AG09309 (cell line): ENCODE results near the gene NOP56.
A peak's percentile ranks its signal among the peaks of the same experiment; 100 is the strongest.

Source experiments
- DNase-seq: peaks from one replicate; pipeline ENCODE4 v3.0.0-alpha.2; 2010; ENCODE audit warnings: low read depth
- H3K4me3 ChIP-seq: 2 replicates; pipeline ENCODE4 v1.5.1; 2011; ENCODE audit warnings: mild to moderate bottlenecking, low read depth, low read length, moderate library complexity; ENCODE audit not compliant: control insufficient read depth
- TF ChIP-seq, protein P1 (sequence below): IDR thresholded peaks from 2 replicates; pipeline ENCODE4 v1.5.1; 2011; ENCODE audit warnings: mild to moderate bottlenecking, low read depth, low read length, inconsistent platforms; ENCODE audit not compliant: insufficient read depth, control insufficient read depth; ENCODE audit errors: missing control alignments

Gene NOP56

DNA sequence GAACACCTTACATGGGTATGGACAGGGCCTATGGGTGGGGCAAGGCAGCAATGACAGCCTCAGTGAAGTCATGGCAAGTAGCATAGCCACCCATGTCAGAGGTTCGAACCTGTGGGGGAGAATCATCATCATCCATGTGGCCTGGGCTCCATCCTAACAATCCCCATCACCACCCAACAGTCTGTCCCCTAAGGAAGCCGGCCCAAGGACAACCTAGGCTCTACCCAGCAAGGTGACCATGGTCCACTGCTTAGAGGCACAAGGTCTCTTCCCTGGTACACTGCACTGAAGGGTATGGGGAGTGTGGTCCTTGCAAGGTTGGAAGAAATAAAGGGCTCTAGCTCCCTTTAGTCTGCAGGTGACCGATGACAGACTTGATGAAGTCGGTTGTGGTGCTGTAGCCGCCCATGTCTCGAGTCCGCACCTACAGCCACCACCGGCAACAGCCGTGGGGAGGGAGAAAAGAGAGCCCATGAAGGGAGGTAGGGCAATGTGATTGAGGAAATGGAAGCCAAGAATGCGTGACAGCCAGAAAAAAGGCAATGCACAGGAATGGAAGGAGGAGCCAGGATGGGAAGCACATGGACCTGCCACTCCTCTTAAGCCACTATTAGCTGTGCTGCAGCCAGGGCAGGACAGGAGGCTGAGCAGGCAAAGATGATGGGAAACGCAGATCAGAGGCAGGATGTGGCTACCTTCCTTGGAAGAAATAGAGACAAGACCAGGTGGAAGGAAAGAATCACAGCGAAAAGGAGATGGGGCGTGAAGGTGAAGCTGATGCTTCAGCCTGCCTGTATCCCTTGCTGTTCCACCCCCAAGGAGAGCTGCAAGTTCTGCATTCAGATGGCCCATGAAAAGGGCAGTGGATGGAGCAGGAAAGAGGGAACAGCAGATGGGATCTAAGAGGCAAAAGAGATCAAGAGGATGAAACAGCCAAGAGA, 6.3 kb downstream of the NOP56 start:
- DNase-seq = no peak
- TF ChIP-seq, protein P1, sequence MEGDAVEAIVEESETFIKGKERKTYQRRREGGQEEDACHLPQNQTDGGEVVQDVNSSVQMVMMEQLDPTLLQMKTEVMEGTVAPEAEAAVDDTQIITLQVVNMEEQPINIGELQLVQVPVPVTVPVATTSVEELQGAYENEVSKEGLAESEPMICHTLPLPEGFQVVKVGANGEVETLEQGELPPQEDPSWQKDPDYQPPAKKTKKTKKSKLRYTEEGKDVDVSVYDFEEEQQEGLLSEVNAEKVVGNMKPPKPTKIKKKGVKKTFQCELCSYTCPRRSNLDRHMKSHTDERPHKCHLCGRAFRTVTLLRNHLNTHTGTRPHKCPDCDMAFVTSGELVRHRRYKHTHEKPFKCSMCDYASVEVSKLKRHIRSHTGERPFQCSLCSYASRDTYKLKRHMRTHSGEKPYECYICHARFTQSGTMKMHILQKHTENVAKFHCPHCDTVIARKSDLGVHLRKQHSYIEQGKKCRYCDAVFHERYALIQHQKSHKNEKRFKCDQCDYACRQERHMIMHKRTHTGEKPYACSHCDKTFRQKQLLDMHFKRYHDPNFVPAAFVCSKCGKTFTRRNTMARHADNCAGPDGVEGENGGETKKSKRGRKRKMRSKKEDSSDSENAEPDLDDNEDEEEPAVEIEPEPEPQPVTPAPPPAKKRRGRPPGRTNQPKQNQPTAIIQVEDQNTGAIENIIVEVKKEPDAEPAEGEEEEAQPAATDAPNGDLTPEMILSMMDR = no peak
- no peak overlapping the region for H3K4me3 ChIP-seq

DNA sequence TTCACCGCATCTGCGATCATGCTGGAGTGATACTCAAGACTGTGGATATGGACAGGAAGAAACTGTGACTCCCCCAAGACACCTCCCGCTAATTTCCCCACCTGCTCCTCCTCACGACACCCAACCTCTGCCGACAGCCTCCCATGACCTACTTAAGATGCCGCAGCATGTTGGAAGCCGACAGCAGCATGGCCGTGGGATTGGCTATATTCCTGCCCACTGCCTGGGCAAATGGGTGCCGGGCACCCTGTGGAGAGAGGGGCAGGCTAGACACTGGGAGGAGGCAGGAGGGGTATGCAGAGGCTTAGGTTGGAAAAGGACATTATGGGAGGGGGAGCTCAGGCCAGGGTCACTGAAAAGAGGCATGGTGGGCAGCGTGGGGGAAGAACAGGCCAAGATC, 7.1 kb downstream of the NOP56 start:
- no peak overlapping the region for H3K4me3 ChIP-seq
- TF ChIP-seq, protein P1 = no peak
- no peak for DNase-seq

DNA sequence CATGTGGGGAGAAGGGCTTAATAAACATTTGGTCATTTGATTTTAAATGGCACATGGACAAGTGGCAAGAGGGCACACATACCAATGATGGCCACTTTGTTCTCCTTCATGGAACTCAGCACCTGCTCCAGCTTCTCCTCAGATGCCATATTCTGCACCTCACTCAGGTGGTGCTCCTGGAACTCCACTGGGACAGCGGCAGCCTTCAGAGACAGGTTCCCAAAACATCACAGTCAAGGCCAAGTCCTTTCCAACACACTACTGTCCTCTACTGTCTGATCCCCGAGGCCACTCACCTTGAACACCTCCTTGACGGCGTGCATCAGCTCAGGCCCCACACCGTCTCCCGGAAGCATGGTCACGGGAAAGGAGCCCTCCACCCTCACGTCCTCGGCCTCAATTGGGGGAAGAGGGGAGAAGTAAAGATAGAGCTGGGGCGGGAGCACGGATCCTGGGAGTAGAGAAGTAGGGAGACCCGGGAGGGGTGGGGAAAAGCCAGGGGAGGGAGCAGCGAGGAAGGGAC, 11.0 kb downstream of the NOP56 start:
- TF ChIP-seq, protein P1 = no peak
- peak overlapping the region; percentile 93 for H3K4me3 ChIP-seq
- no peak for DNase-seq

- TF ChIP-seq, protein P1 = no peak
- peak; percentile 73 for DNase-seq
Measured at GRCh38 chr20:2663887-2664719, 11.7 kb downstream of the NOP56 start, which contains the start of gene IDH3B. Gene IDH3B (minus strand): TSS chr20:2664216. CDS start chr20:2664188, 28 bp downstream.

GRCh38 chr20:2671977-2672376, 19.5 kb downstream of the NOP56 start:
- DNase-seq = no peak
- TF ChIP-seq, protein P1 = peak; percentile 13
- H3K4me3 ChIP-seq = no peak overlapping the region

More at GRCh38 chr20:2663887-2664719, 11.7 kb downstream of the NOP56 start, which contains the start of gene IDH3B:
- H3K4me3 ChIP-seq = peak within 1 kb of the TSS; percentile 93

DNA sequence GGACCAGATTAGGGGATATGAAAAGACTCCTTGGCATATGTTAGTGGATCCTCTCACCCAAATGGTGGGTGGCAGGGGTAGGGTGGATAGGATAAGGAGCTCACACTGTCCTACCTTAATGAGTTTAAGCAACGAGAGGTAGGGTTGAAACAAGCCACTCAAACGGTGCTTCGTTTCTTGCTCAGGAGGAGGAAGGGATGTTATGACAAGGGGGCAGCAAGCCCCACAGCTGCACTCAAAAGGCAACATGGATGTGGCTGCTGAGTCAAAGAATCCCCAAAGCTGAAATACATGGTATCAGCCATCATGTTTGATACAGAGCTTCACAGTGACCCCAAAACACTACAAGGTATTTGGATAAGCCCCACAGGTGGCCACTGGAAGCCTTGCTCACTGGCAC, 20.0 kb downstream of the NOP56 start:
- TF ChIP-seq, protein P1 = no peak
- no peak overlapping the region for H3K4me3 ChIP-seq
- DNase-seq = no peak
